DMS79 (cell line): ENCODE measurements around the gene WASHC4.
A peak's percentile ranks its signal among the peaks of the same experiment; 100 is the strongest.
"Not testable (repeated sequence)": the region's sequence is repeated elsewhere in the genome, so short reads cannot be mapped to it uniquely, and the experiment has no call there.

ENCODE experiments used
- DNase-seq: peaks from one replicate; lab custom pipeline; 2025; lab: John Stamatoyannopoulos, UW

The WASHC4 gene

DNA sequence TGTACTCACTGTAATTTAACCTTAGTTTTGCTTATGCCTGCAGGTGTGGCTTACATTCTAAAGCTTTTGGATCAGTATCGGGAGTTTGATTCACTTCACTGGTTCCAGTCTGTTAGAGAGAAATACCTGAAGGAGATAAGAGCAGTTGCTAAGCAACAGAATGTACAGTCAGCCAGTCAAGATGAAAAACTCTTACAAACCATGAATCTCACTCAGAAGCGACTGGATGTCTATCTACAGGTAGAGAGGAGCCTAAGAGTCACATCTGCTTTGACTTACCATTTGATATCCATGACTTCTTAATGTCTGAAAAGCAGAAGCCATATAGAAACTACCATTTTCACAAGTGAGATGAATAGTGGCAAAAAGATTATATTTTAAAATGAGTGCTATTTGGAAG lies 56.5 kb downstream of the WASHC4 start:
- peak; percentile 77 for DNase-seq

DNA sequence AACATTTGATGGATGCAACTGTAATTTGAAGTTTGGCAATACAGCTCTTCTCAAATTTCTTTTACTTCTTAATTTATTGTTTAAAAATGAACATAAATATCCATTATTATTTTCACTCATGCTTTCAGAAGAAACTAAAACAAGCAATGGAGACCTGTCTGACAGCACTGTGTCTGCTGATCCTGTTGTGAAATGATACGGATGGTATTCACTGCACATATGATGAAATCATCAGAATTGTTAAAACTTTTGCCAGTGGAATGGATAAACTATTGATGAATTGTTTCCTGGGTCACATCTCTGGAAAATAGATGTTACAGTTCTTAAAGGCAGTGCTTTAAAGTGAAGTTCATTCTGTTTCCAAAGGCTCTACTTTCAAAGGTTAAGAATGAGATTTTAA lies 59.2 kb downstream of the WASHC4 start:
- no peak for DNase-seq

DNA sequence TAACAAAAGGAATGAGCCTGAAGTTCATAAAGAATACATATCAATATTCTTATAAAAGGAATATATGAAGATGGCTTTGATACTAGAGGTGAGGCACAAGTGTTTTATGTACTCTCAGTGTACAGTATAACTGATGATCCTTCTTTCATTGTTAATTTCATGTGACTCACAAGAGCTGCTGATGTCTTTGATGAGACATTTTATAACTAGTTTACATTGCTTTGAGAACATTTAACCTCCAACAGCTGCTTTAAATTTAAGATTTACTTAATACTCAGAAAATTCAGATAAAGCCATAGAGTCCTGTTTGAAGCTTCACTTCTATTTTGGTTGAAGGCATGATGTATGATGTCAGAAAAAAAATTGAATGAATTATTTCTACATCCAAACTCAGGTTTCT lies 59.8 kb downstream of the WASHC4 start:
- no peak for DNase-seq

DNA sequence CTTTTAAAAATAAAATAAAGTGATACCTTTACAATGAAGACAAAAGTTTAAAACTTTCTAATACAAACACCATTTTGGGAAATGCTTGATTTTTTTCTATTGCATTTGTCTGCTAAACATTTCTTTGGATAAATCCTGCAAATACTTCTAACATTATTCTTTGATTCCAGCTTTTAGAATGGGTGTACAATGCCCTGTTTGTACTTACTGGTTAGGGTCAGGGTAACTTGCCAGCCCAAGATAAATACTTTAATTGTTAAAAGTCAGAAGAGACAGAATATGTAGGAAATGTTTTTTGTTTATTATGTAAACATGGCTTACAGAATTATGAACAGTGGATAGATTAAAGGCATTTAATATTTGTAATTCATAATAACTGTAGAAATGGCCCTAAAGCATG lies 60.5 kb downstream of the WASHC4 start:
- no peak for DNase-seq

DNA sequence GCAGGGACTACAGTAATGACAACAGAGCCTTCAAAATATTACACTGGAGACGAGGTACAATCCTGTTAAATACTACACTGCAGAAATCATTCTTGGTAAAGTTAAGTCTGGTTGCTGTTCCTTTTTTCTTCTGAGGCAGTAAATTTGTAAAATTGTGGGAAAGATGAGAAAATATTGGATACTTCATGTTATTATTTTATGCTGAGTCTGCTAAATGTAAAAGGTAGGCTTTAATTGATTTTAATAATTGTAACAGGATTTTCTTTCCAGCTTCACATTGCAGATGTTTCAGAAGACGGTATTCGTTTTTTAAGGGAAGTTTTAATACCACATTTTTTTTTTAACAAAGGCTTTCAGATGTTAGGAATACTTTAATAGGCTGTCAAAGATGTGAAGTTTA lies 62.6 kb downstream of the WASHC4 start:
- DNase-seq, result no peak

DNA sequence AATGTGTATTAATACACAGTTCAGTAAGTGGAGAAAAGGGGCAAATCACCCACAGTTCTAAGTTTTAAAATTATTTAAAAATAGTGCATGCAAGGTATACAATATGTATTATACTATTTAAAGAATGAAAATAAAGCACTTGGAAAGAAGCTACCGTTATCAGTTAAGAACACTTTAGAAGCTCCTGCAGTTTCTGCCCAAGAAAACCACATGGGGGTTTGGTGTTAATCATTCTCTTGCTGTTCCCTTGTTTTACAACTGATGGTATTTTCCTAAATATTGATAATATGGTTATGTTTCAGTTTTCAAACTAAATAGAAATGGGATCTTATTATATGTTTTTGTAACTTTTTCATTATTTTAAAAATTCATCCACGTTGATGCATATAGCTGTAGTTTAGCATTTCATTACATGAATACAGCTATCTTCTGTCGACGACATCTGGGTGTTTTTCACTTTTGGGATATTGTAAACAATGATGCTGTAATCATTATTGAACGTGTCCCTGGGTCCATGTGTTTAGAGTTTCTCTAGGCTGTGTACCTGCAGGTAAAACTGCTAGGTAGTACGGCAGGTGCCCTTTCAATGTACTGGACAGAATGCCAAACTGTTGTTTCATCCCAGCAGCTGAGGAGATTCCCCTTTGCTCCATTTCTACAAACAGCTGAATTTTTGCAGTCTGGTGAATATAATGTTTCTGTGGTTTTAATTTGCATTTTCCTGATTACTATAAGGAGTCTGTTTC lies 64.3 kb downstream of the WASHC4 start:
- no peak for DNase-seq

DNA sequence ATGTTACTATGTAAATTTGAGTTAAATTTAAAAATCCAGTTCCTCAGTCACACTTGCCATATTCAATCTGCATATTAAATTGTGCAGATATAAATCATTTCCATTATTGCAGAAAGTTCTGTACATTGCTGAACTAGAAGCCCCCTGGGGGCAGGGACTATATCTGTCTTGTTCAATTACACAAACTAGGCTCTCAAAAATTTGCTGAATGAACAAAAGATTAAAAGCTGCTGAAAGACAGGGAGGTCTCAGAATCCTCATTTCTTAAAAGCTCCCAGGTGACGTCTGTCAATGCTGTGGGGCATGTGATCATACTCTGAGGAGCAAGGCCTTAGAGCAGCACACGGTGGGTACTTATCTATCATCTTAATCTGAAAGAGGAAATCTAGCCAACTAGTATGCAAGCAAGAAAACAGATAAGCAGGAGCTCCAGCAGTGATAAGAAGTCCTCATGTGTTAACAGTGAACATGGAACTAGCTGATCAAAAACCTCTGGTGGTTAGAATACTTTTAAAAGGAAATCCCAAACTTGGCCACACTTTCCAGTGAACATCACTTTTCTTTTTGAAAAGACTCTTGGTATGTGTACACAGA lies 68.0 kb downstream of the WASHC4 start:
- no peak for DNase-seq

DNA sequence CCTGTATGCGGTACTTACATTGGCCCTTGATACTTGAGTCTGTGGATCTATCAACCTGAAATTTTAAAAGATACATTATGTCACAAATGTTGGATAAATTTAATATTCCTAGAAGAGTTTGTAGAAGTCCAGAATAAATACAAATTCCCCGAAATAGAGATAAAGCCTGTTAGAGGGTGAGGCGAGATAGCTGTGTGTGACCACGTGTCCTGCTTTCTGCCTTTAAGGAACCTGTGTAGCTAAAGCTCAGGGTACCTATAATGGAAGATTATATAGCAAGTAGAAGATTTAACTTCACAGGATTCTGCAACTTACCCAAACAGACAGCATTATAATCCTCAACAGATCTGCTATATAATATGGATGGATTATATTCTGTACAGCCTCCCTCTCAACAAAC lies 69.7 kb downstream of the WASHC4 start:
- no peak for DNase-seq

DNA sequence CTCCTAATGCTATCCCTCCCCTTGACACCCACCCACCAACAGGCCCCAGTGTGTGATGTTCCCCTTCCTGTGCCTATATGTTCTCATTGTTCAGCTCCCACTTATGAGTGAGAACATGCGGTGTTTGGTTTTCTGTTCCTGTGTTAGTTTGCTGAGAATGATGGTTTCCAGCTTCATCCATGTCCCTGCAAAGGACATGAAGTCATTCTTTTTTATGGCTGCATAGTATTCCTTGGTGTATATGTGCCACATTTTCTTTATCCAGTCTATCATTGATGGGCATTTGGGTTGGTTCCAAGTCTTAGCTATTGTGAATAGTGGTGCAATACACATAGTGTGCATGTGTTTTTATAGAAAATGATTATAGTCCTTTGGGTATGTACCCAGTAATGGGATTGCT lies 71.6 kb downstream of the WASHC4 start:
- DNase-seq, result not testable (repeated sequence)

DNA sequence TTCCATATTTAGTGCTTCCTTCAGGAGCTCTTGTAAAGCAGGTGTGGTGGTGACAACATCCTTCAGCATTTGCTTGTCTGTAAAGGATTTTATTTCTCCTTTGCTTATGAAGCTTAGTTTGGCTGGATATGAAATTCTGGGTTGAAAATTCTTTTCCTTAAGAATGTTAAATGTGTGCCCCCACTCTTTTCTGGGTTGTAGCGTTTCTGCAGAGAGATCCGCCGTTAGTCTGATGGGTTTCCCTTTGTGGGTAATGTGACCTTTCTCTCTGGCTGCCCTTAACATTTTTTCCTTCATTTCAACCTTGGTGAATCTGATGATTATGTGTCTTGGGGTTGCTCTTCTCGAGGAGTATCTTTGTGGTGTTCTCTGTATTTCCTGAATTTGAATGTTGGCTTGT lies 75.9 kb downstream of the WASHC4 start:
- not testable (repeated sequence) for DNase-seq

DNA sequence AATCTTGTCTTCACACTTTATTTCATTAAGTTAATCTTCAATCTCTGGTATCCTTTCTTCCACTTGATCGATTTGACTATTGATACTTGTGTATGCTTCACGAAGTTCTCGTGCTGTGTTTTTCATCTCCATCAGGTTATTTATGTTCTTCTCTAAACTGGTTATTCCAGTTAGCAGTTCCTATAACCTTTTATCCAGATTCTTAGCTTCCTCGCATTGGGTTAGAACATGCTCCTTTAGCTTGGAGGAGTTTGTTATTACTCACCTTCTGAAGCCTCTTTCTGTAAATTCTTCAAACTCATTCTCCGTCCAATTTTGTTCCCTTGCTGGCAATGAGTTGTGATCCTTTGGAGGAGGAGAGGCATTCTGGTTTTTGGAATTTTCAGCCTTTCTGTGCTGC lies 76.4 kb downstream of the WASHC4 start:
- not testable (repeated sequence) for DNase-seq

DNA sequence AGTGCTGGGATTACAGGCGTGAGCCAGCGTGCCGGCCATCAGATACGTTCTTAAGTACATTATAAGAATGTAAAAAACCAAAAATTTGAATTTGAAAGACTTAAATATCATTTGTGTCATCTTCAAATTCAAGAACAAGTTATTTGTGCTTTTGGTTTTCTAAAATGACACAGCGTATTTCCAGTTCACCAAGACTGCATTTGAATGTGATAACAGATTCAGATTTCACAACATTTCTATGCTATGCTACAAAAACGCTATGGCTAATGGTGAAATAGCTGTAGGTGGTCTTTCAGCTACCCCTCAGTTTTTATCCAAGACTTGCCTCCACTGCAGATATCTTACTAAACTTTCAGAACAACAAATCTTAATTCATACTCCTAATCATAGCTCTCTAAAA lies 81.8 kb downstream of the WASHC4 start:
- no peak for DNase-seq

DNA sequence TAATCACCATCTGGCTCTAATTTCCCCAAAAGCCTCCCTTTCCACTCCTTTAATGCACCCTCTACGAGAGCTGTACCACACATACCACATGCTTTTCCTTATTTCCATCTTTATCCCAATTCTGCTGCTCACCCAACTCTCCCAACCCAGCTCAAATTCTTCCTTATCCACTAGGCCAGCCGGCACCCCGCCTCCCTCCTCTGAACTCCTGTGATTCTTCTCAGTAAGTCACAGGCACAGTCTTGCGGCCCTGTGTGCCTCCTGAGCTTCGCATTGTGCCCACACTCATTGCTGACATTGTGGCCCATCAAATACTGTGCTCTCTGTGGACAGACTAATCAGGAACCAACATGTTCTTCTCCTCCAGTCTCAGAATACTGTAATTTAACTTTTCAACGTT lies 83.0 kb downstream of the WASHC4 start:
- no peak for DNase-seq

DNA sequence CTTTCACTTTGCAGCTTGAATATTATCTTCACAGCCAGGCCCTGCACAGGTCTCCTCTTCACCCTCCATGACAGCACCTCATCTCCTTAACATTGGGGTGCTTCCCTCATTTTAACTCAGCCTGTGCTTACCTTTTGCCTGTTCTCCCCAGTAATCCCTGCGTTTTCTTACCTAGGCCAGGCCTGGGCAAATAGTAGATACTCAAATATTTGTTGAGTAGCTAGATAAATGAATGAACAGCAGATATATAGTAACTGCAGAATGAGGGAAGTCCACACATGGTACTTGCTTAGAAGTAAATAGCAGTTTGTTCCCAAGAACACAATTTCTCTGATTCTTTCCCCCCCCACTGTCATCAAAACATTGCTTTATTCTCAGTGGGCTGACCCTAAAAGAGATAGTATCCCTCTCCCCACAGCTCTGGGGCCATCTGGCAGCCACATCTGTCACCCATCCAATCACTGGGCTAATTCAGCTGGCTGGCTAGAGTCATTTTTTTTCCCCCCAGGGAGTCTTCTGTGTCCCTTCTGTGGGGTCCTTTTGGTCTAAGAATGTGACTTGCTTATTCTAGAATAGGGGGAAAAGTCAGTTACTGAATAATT lies 85.2 kb downstream of the WASHC4 start:
- no peak for DNase-seq

DNA sequence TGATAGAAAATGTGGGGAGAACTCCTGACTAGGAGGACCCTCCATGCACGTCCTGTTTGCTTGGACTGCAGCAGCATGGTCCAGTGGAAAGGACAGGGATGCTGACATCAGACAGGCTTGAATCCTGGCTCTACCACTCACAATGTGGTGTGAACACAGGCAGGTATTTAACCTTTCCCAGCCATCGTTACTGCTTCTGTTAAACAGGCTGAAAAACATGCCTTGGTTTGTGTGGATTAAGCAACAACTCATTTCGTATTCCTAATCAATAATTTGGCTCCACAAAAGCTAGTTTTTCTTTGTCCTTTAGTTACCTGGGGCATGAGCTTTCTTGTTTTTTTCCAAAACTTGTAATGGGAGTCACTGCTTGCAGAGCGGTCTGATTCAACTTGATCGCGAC lies 87.4 kb downstream of the WASHC4 start:
- no peak for DNase-seq

DNA sequence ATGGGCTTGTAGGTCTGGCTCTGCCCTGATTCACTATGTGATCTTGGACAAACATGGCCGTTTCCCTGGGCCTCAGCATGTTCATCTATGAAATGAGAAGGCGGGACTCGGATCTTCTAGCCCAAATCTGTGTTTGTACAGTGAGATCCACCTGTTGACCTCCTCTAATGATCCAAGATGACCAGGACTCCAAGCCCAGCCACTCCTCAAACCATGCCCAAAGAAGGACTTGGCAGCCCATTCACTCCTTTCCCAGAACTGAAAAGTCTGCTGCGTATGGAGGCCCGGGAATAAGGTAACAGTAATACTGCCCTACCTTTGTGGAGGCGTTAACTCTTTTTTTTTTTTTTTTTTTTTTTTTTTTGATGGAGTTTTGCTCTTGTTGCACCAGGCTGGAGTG lies 88.6 kb downstream of the WASHC4 start:
- no peak for DNase-seq

DNA sequence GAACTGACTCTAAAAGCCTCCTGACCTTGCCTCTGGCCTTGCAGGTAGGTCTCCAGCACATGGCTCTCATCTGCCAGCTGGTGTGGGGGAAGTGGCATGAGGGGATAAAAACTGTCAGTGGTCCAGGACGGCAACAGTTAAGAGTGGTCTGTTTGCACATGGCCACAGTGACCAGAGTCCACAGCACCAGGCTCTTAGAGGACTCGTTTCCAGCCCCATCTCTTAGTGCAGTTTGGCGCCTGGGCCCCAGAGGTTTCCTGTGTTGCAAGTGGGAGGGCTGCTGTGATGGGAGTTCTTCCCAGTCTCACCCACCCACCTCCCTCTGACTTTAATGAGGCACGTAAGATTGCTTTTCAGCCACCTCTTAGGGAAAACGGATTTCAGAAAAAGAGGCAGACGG lies 91.4 kb downstream of the WASHC4 start:
- DNase-seq, result no peak

DNA sequence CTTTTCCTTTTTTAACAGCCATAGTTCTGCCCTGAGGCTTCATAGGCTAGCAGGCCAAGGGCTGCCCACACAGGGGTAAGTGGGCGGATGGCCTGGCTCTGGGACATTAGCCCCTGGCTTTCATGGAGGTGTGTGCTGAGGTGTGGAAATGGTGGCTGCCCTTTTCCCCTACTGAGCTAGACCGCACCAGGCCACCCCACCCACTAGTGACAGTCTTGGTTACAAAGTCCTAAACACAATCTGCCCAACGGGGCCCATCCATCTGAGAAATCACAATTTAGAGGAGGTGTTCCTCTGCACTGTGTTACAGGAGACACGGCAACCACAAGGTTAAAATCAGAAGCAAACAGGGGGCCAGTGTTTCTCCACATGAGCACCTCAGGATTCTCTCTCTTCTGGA lies 92.9 kb downstream of the WASHC4 start:
- no peak for DNase-seq

DNA sequence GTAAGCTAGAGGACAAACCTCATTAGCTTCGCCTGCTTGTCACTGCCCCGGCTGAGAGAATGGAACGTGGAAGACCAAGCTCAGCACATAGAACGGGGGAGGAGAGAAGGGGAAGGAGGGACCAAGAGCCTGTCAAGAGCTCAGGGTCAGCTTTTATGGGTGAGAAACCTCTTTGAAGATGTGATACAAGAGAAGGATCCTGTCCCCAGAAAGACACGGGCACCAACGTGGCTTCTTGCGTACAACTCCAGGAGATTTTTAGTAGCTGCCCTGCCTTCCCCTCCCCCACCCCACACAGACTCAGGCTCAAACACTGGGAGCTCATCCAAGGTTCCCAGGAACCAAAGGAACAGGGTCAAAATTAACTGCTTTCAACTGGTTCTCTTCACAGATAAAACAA lies 93.8 kb downstream of the WASHC4 start:
- no peak for DNase-seq

DNA sequence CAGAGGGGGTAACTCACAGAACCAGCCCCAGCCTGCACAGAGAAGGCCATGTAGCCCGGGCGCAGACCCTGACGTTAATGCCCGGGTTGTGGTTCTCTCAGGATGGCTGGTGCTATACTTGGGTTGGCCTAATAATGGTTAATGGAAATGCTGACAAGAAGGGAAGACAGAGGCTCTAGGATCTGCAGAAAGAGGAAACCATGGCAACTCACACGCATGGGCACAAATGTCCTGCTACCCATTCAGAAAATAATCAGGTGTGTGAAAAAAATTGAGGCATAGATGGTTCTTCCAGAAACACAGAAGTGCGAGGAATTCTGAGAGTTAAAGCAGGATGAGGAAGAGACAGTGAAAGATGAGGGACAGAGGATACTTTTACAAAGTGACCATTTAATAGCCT lies 94.7 kb downstream of the WASHC4 start:
- no peak for DNase-seq

DNA sequence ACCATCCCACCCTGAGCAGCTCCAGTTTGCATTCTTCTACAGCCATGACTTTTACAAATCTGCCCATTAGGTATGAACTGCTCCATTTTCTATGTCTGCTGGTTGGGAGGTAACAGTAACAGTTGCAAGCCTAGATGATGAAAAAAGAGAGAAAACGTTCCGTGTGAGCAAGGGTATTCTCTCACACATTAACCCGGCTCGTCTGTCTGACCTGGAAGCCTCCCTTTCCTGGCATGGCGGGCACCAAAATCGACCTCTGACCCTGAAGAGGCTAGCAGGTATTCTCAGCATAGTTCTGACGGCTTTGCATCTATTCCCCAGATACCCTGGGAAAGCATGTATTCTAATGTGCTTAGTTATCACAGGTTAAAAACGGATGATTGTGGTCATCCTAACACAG lies 96.6 kb downstream of the WASHC4 start:
- DNase-seq, result no peak

DNA sequence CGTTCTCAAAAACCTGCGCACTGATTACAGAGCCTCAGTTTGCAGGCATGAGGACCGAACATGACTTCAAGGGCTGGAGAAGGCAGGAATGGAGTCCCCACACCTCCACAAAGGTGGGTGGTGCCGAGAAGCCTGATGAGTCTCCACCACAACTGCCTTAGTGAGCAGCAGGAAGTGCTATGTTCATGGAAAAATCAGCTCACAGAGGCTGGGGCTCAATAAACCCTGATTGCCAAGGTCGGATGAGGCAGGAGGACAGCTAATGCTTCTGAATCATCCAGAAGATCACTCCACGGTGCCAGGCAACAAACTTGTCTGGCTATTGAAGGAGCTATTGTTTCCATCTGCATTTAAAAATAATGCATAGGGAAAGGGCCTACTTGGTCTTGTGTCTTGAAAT lies 97.4 kb downstream of the WASHC4 start:
- peak; percentile 10 for DNase-seq

DNA sequence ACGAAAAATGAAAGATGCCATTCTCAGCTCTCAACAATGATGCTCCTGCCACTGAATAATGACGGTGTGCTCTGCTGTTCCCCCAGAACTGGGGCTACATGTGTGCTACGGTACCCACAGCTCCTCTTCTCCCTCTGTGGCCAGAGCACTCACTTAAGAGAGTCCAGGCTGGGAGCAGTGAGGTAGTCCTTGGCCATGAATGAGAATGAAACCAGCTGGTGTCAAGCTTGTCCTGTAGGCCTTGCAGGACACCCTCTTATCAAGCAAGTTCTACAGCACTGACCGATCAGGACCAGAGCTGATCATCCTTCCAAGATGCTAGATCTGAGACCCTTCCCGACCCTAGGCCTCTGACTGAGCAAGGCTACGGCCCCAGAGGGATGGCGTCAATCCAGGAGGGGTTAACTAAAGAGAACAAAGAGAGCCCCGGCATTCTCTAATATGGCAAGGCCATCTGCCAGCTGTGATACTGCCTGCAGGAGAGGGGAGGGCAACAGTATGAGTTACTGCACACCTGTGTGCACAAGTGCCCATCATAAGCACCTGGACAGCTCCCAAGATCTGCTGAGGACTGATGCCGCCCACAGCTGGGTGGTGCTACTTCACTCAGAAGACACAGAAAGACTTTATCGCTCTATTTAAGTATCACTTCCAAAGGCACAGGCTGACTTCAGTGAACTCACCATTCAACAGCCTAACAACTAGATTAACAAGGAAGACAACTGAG lies 98.0 kb downstream of the WASHC4 start:
- DNase-seq, result peak; percentile 94
